Colonic mucosa (tissue), 4 donors: Measurements from ENCODE around the gene FMN2. TPM values are rescaled to one million over a fixed set of nuclear protein-coding genes. Genes with fewer than 3 reads are reported as not detected.

Experiments
- DNase-seq: peaks from one replicate; pipeline ENCODE4 v3.0.0-alpha.2; 2020
- H3K27ac ChIP-seq: fragments of 200-600 bp; one replicate; pipeline ENCODE4 v1.8.0; 2021
- H3K27me3 ChIP-seq: fragments of 200-600 bp; one replicate; pipeline ENCODE4 v1.8.0; 2021
- H3K36me3 ChIP-seq: fragments of 200-600 bp; one replicate; pipeline ENCODE4 v1.8.0; 2021
- H3K4me1 ChIP-seq: fragments of 200-600 bp; one replicate; pipeline ENCODE4 v1.8.0; 2021; ENCODE audit warnings: mild to moderate bottlenecking
- H3K4me3 ChIP-seq: fragments of 200-600 bp; one replicate; pipeline ENCODE4 v1.8.0; 2021
- H3K9ac ChIP-seq, 2 donors: one replicate each; pipeline ENCODE4 v1.7.0; 2013; ENCODE audit warnings: control low read depth in 2 of 2, low read depth in 2 of 2, low read length in 2 of 2
- H3K9me3 ChIP-seq: fragments of 200-600 bp; one replicate; pipeline ENCODE4 v1.8.0; 2021
- CTCF ChIP-seq: fragments of 200-600 bp; IDR thresholded peaks from one replicate; pipeline ENCODE4 v1.8.0; 2022; ENCODE audit warnings: antibody characterized with exemption, mild to moderate bottlenecking
- intact Hi-C: fragments of 100-400 bp; cut with DNase I; formaldehyde crosslinking; loops from one replicate; pipeline ENCODE4 v1.14.1; 2022
- total RNA-seq, 2 donors: library from RNA; stranded (reverse); fragmentation: NEBNext Ultra II Directional in 1 of 2; extraction: Animal tissue kit (Norgen Biotek cat#: 25700) in 1 of 2; gene quantifications; one replicate each; pipeline ENCODE4 v1.2.1, GENCODE V29; 2021
- donor health status: healthy.
- donor health status: DM: no; HTN: no; CAD: no.
- donor health status: DM: no; HTN: no; CAD: no.

The FMN2 gene
- total RNA-seq, 2 donors from 2014 or later = 0.62 to 3.0 TPM

GRCh38 chr1:240341365-240342250, 249.9 kb downstream of the FMN2 start:
- no peak for TF ChIP-seq CTCF
- H3K4me1 ChIP-seq = peaks cover 3% of the 10 kb centered on the region
- no peaks in the 10 kb centered on the region for H3K27me3 ChIP-seq
- H3K4me3 ChIP-seq = no peak overlapping the region
- no peaks in the 10 kb centered on the region for H3K9me3 ChIP-seq
- DNase-seq = peak; percentile 43
- H3K27ac ChIP-seq = peak overlapping the region; percentile 3
- peak overlapping the region in 1 of 2 donors; percentile 3 for H3K9ac ChIP-seq
- intact Hi-C loops = no loop called here
- H3K36me3 ChIP-seq = no peaks in the 10 kb centered on the region

GRCh38 chr1:240342251-240342625, 250.6 kb downstream of the FMN2 start:
- Histone ChIP-seq H3K36me3 (no peaks in the 10 kb centered on the region), H3K9ac (no peak overlapping the region), H3K4me1 (peaks cover 3% of the 10 kb centered on the region), H3K27me3 (no peaks in the 10 kb centered on the region), H3K27ac (peak overlapping the region; percentile 3), H3K9me3 (no peaks in the 10 kb centered on the region), H3K4me3 (no peak overlapping the region)
- TF ChIP-seq CTCF = no peak
- DNase-seq = no peak
- intact Hi-C loops = no loop called here

GRCh38 chr1:240343045-240343444, 251.4 kb downstream of the FMN2 start:
- H3K9ac ChIP-seq = no peak overlapping the region
- intact Hi-C loops = no loop called here
- no peaks in the 10 kb centered on the region for H3K9me3 ChIP-seq
- no peak for DNase-seq
- TF ChIP-seq CTCF = no peak
- no peaks in the 10 kb centered on the region for H3K36me3 ChIP-seq
- no peaks in the 10 kb centered on the region for H3K27me3 ChIP-seq
- no peak overlapping the region for H3K27ac ChIP-seq
- peaks cover 3% of the 10 kb centered on the region for H3K4me1 ChIP-seq
- H3K4me3 ChIP-seq = no peak overlapping the region

- Histone ChIP-seq H3K27ac (no peak overlapping the region), H3K27me3 (no peaks in the 10 kb centered on the region), H3K9me3 (no peaks in the 10 kb centered on the region), H3K36me3 (no peaks in the 10 kb centered on the region), H3K4me3 (no peak overlapping the region), H3K4me1 (peaks cover 3% of the 10 kb centered on the region), H3K9ac (no peak overlapping the region)
- no peak for DNase-seq
- no peak for TF ChIP-seq CTCF
- intact Hi-C loops = no loop called here
Measured at GRCh38 chr1:240343966-240344365, 252.3 kb downstream of the FMN2 start.

- TF ChIP-seq CTCF = no peak
- H3K9me3 ChIP-seq = no peaks in the 10 kb centered on the region
- H3K4me3 ChIP-seq = no peak overlapping the region
- H3K4me1 ChIP-seq = peaks cover 3% of the 10 kb centered on the region
- H3K9ac ChIP-seq = no peak overlapping the region
- no peak overlapping the region for H3K27ac ChIP-seq
- no peaks in the 10 kb centered on the region for H3K27me3 ChIP-seq
- intact Hi-C loops = no loop called here
- H3K36me3 ChIP-seq = no peaks in the 10 kb centered on the region
- DNase-seq = no peak
Measured at GRCh38 chr1:240344918-240345317, 253.2 kb downstream of the FMN2 start.
